ENCODE measurements around the gene LRCH1.
A peak's percentile ranks its signal among the peaks of the same experiment; 100 is the strongest.

Gene LRCH1

DNA sequence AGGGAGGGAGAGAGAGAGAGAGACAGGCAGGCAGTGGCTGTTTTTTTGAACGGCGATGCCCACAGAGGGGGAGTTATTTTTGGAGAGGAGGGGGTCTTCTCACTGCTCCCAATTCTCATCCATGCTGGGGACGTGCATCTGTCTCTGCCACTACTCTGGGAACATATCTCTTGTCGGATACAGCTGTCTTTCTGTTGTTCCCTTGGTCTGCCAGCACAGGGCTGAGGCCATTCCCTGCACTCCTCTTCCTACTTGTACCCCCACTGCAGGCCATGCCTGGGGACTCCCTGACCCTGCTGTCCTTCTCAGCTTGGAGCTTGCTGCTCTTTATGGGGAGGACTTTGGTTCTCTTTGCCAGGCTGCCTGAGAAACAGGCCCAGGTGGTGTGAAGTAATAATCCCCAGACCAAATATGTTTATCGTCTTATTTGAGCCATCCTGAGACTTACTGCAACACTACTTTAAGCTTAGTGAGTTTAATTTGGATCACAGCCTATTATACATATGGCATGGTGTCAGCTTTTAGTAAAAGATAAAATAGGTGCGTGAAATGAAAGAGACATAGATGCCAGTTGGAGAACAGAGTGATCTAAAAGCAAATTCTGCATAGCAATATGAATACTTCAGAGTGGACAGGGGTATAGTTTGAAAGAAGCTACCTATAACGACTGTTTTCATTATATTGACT, 19.1 kb downstream of the LRCH1 start:
- Histone ChIP-seq H3K4me3 (ENCODE audit: low read depth in 1 of 2, low read length in 2 of 2) (no peak overlapping the region), H3K4me2 (ENCODE audit: insufficient read depth, low read length) (no peak overlapping the region), H2AFZ (ENCODE audit: low read depth, low read length) (no peak overlapping the region), H3K9ac (ENCODE audit: low read depth, low read length) (no peak overlapping the region), H3K36me3 (ENCODE audit: insufficient read depth, low read length) (peaks cover 11% of the 10 kb centered on the region), H3K27ac (ENCODE audit: low read length) (no peak overlapping the region), H4K20me1 (ENCODE audit: insufficient read depth, low read length) (peaks cover 85% of the 10 kb centered on the region), H3K27me3 (ENCODE audit: insufficient read depth, low read length, poor library complexity) (no peaks in the 10 kb centered on the region), H3K9me3 (ENCODE audit: insufficient read depth, low read length, severe bottlenecking) (no peaks in the 10 kb centered on the region), H3K79me2 (ENCODE audit: insufficient read depth, low read length) (peaks cover 99% of the 10 kb centered on the region), H3K4me1 (ENCODE audit: insufficient read depth, low read length) (no peaks in the 10 kb centered on the region)
- TF ChIP-seq, protein P1, sequence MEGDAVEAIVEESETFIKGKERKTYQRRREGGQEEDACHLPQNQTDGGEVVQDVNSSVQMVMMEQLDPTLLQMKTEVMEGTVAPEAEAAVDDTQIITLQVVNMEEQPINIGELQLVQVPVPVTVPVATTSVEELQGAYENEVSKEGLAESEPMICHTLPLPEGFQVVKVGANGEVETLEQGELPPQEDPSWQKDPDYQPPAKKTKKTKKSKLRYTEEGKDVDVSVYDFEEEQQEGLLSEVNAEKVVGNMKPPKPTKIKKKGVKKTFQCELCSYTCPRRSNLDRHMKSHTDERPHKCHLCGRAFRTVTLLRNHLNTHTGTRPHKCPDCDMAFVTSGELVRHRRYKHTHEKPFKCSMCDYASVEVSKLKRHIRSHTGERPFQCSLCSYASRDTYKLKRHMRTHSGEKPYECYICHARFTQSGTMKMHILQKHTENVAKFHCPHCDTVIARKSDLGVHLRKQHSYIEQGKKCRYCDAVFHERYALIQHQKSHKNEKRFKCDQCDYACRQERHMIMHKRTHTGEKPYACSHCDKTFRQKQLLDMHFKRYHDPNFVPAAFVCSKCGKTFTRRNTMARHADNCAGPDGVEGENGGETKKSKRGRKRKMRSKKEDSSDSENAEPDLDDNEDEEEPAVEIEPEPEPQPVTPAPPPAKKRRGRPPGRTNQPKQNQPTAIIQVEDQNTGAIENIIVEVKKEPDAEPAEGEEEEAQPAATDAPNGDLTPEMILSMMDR (IDR thresholded peaks at IDR 0.05; ENCODE audit: borderline replicate concordance, extremely low read depth, low read length, poor library complexity, severe bottlenecking) = no peak
- no peak for TF ChIP-seq EZH2 (IDR thresholded peaks at IDR 0.05; ENCODE audit: borderline replicate concordance, low read depth, low read length, severe bottlenecking)
- ATAC-seq (ENCODE audit: insufficient read depth, low read depth) (no peak), DNase-seq (no peak)

DNA sequence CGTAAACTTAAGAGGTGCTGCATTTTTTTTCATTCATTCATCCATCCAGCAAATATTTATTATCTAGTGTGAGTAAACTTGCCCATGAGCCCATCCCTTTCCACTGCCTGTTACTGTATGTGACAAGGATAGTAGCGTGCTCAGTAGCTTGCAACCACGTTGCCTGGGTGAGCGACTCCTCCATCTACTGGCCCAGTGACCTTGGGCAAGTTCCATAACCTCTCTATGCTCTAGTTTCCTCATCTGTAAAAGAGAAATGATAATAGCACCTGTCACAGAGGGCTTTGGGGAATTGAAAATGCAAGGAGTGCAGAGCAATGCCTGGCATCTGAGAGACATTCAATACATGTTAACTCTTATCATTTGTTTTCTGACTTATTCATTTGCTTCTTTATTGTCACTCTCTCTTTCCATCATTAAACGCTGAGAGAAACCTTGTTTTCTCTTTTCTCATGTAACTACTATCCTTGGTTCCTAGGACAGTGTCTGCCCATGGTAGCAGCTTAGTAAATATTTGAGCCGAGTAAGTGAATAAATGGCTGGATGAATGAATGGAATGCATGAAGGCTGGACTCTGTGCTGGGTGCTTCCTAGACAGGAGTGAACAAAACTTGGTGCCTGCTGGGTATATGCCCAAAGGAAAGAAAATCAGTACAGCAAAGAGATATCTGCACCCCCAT, 19.9 kb downstream of the LRCH1 start:
- peaks cover 16% of the 10 kb centered on the region for H3K36me3 ChIP-seq (ENCODE audit: insufficient read depth, low read length)
- H3K9me3 ChIP-seq (ENCODE audit: insufficient read depth, low read length, severe bottlenecking) = no peaks in the 10 kb centered on the region
- H3K4me1 ChIP-seq (ENCODE audit: insufficient read depth, low read length) = no peaks in the 10 kb centered on the region
- peaks cover 85% of the 10 kb centered on the region for H4K20me1 ChIP-seq (ENCODE audit: insufficient read depth, low read length)
- H3K4me2 ChIP-seq (ENCODE audit: insufficient read depth, low read length) = no peak overlapping the region
- TF ChIP-seq, protein P1 (IDR thresholded peaks at IDR 0.05; ENCODE audit: borderline replicate concordance, extremely low read depth, low read length, poor library complexity, severe bottlenecking) = no peak
- no peak for TF ChIP-seq EZH2 (IDR thresholded peaks at IDR 0.05; ENCODE audit: borderline replicate concordance, low read depth, low read length, severe bottlenecking)
- no peak overlapping the region for H3K9ac ChIP-seq (ENCODE audit: low read depth, low read length)
- no peak overlapping the region for H2AFZ ChIP-seq (ENCODE audit: low read depth, low read length)
- DNase-seq (no peak), ATAC-seq (ENCODE audit: insufficient read depth, low read depth) (no peak)
- no peaks in the 10 kb centered on the region for H3K27me3 ChIP-seq (ENCODE audit: insufficient read depth, low read length, poor library complexity)
- H3K4me3 ChIP-seq (ENCODE audit: low read depth in 1 of 2, low read length in 2 of 2) = no peak overlapping the region
- H3K27ac ChIP-seq (ENCODE audit: low read length) = no peak overlapping the region
- peaks cover 98% of the 10 kb centered on the region for H3K79me2 ChIP-seq (ENCODE audit: insufficient read depth, low read length)

DNA sequence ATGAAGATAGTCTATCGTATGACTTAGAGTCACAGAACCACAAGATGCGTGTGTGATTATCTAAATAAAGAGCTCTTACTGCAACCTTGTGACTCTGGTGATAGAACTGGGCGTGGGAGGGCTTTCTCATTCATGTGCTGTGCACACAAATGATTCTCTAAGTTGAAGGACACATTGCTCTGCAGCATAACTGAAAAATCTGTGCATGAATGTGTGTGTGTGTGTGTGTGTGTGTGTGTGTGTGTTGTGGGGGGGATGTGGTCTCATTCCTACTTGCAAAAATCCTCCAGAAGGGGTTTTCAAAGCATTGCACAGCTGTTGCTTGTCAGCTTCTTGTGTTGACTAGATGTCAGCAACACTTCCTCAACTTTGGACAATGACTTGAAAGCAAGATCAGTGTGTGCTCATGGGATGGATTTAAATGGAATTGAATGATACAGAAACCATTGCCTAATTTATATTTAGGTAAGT, 22.4 kb downstream of the LRCH1 start:
- Histone ChIP-seq H3K27me3 (ENCODE audit: insufficient read depth, low read length, poor library complexity) (no peaks in the 10 kb centered on the region), H3K4me2 (ENCODE audit: insufficient read depth, low read length) (no peak overlapping the region), H3K9me3 (ENCODE audit: insufficient read depth, low read length, severe bottlenecking) (no peaks in the 10 kb centered on the region), H3K79me2 (ENCODE audit: insufficient read depth, low read length) (peaks cover 98% of the 10 kb centered on the region), H4K20me1 (ENCODE audit: insufficient read depth, low read length) (peaks cover 86% of the 10 kb centered on the region), H3K27ac (ENCODE audit: low read length) (no peak overlapping the region), H3K9ac (ENCODE audit: low read depth, low read length) (no peak overlapping the region), H3K36me3 (ENCODE audit: insufficient read depth, low read length) (peaks cover 21% of the 10 kb centered on the region), H3K4me3 (ENCODE audit: low read depth in 1 of 2, low read length in 2 of 2) (no peak overlapping the region), H3K4me1 (ENCODE audit: insufficient read depth, low read length) (no peaks in the 10 kb centered on the region), H2AFZ (ENCODE audit: low read depth, low read length) (no peak overlapping the region)
- TF ChIP-seq, protein P1 (IDR thresholded peaks at IDR 0.05; ENCODE audit: borderline replicate concordance, extremely low read depth, low read length, poor library complexity, severe bottlenecking) = no peak
- TF ChIP-seq EZH2 (IDR thresholded peaks at IDR 0.05; ENCODE audit: borderline replicate concordance, low read depth, low read length, severe bottlenecking) = no peak
- peak; percentile 24 for ATAC-seq (ENCODE audit: insufficient read depth, low read depth)
- DNase-seq = peak; percentile 30
